UCSD-AML1 (cell line): Measurements from ENCODE around the gene PDE1C.

Source experiments
- DNase-seq: peaks from one replicate; lab custom pipeline; 2025; ENCODE audit not compliant: unreplicated experiment; lab: John Stamatoyannopoulos, UW

Gene PDE1C

GRCh38 chr7:31724696-31725095 lies 345.5 kb downstream of the PDE1C start:
- DNase-seq, result no peak

DNA sequence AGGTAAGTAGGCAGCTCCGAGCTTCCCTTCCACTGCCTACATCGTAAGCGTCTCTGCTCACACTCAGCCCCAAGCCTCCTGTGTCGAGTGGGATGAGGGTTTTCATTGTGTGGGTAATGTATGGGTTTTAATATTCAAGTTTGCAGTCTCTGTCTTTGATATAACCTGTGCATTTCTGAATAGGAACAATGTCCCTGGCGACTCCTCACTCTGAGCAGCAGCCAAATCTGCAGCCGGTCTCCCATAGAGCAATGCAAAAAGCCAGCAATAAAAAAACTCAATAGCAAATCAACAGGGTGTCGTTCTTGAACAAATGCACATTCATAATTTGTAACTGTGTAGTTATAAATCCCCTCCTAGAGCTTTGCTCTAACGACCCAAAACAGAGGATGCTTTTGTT lies 349.8 kb downstream of the PDE1C start:
- DNase-seq, result no peak

GRCh38 chr7:31716355-31716754 lies 353.9 kb downstream of the PDE1C start:
- no peak for DNase-seq

GRCh38 chr7:31710171-31710570 lies 360.0 kb downstream of the PDE1C start:
- DNase-seq, result no peak

DNA sequence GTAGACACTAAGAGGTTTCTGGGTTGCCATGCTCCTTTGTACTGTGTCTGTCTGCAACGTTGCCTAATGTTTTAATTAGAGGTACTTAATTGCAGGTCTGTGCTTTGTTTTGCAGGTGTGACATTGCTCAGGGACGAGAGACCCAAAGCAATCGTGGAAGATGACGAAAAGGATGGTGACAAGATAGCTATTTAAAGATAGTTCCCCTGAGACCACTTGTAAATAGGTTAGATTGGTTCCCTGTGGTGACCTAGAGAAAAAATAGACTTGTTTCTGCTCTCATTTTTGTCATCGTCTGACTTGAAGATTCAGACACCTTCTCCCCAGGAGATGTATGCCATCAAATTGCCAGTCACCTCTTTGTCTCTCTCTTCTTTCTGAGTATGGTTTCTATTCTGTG lies 363.1 kb downstream of the PDE1C start:
- no peak for DNase-seq

DNA sequence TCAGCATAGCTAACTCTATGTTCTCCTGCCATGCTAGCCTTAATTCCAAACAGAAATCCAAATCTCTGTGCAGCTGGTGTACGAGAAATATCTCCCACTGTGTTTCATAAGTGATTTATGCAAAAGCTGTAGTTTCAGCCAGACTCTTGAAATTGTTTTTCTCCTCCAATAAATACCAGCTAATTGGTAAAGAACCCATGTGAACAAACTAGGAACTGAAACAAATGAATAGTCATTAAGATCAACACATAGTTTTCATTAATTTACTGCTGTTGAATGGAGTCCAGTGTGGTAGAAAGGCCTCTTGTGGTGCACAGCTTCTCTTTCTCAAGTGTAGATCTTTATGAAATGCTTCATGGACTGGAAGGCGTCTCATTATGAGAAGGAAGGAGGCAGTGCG lies 364.8 kb downstream of the PDE1C start:
- no peak for DNase-seq

GRCh38 chr7:31702354-31702753 lies 367.9 kb downstream of the PDE1C start:
- no peak for DNase-seq
